ENCODE measurements around the gene ZNF211. TPM values are rescaled to one million over a fixed set of nuclear protein-coding genes. Genes with fewer than 3 reads are reported as not detected.

The ZNF211 gene
- total RNA-seq, 1 experiment from 2014 or later, result 17.6 TPM

GRCh38 chr19:57668635-57669034 lies 35.7 kb downstream of the ZNF211 start, which contains the start of gene ZSCAN4:
TSS of gene ZSCAN4 (plus strand) at chr19:57668935. CDS start at chr19:57676146, 7,211 bp downstream.
- no peak for TF ChIP-seq NR2C2 (CRISPR knock-in tag; IDR thresholded peaks at IDR 0.05)
- TF ChIP-seq JAZF1 (CRISPR knock-in tag; IDR thresholded peaks at IDR 0.05), result no peak
- TF ChIP-seq ATF1 (CRISPR knock-in tag; IDR thresholded peaks at IDR 0.05), result no peak
- no peak for TF ChIP-seq MLX (CRISPR knock-in tag; IDR thresholded peaks at IDR 0.05)
- no peak for TF ChIP-seq ETV6 (CRISPR knock-in tag; IDR thresholded peaks at IDR 0.05)
- TF ChIP-seq NR3C1 (CRISPR knock-in tag; conservative IDR thresholded peaks at IDR 0.05; ENCODE audit: low read depth), result no peak
- no peak for TF ChIP-seq ZNF263 (CRISPR knock-in tag; IDR thresholded peaks at IDR 0.05; ENCODE audit: low read depth)
- TF ChIP-seq IRF1 (CRISPR knock-in tag; IDR thresholded peaks at IDR 0.05), result no peak
- TF ChIP-seq JUN (CRISPR knock-in tag; IDR thresholded peaks at IDR 0.05), result no peak
- no peak for TF ChIP-seq OVOL2 (CRISPR knock-in tag; IDR thresholded peaks at IDR 0.05; ENCODE audit: borderline replicate concordance)
- no peak for TF ChIP-seq EMX1 (CRISPR knock-in tag; IDR thresholded peaks at IDR 0.05)
- Mint-ChIP-seq H3K27ac (no peak within 1 kb of the TSS), H3K36me3 (no peaks in the 10 kb centered on the region), H3K4me1 (peaks cover 15% of the 10 kb centered on the region), H3K27me3 (ENCODE audit: low read depth) (peaks cover 31% of the 10 kb centered on the region), H3K4me3 (no peak within 1 kb of the TSS), H3K9me3 (no peaks in the 10 kb centered on the region)
- DNase-seq (ENCODE audit: low spot score) (no peak), ATAC-seq (no peak)
- ChIA-PET POLR2A (no interaction called here), CTCF (interaction anchor here (1.6 kb wide), 1 partner anchor 13 kb away, joined by 4 read pairs; the partner anchor contains the start of gene ZNF551)

- no peak overlapping the region for H3K27ac Mint-ChIP-seq
- H3K4me3 Mint-ChIP-seq, result no peak overlapping the region
- POLR2A ChIA-PET, result no interaction called here
- DNase-seq (ENCODE audit: low spot score) (no peak), ATAC-seq (no peak)
- no peaks in the 10 kb centered on the region for H3K36me3 Mint-ChIP-seq
- no peaks in the 10 kb centered on the region for H3K9me3 Mint-ChIP-seq
- H3K4me1 Mint-ChIP-seq, result peaks cover 9% of the 10 kb centered on the region
- CTCF ChIA-PET, result interaction anchor here (1.0 to 2.3 kb wide), 2 partner anchors 11 to 20 kb away, joined by 5 to 9 read pairs; partner anchors contain the start of gene ZNF551
- H3K27me3 Mint-ChIP-seq (ENCODE audit: low read depth), result peaks cover 49% of the 10 kb centered on the region
- TF ChIP-seq SMAD3 (CRISPR knock-in tag; IDR thresholded peaks at IDR 0.05; ENCODE audit: borderline replicate concordance) (no peak), E2F1 (CRISPR knock-in tag; IDR thresholded peaks at IDR 0.05) (no peak), ETV6 (CRISPR knock-in tag; IDR thresholded peaks at IDR 0.05) (no peak), PRDM15 (CRISPR knock-in tag; IDR thresholded peaks at IDR 0.05) (no peak), RELA (CRISPR knock-in tag; IDR thresholded peaks at IDR 0.05; ENCODE audit: borderline replicate concordance) (no peak), ZBTB21 (CRISPR knock-in tag; IDR thresholded peaks at IDR 0.05; ENCODE audit: borderline replicate concordance) (no peak), TEAD1 (CRISPR knock-in tag; IDR thresholded peaks at IDR 0.05) (no peak), HMGA2 (CRISPR knock-in tag; IDR thresholded peaks at IDR 0.05) (no peak), ELF4 (CRISPR knock-in tag; IDR thresholded peaks at IDR 0.05; ENCODE audit: low read depth) (no peak), AR (CRISPR knock-in tag; IDR thresholded peaks at IDR 0.05) (no peak), ZNF532 (CRISPR knock-in tag; IDR thresholded peaks at IDR 0.05; ENCODE audit: borderline replicate concordance) (no peak), CBFB (CRISPR knock-in tag; IDR thresholded peaks at IDR 0.05; ENCODE audit: low read depth) (no peak)
These were observed 38.3 kb downstream of the ZNF211 start for GRCh38 chr19:57671124-57671895.

All from WTC11 (cell line).